ENCODE measurements around the gene MRPL40.

MRPL40 gene

GRCh38 chr22:19480789-19481188 lies 48.4 kb downstream of the MRPL40 start:
- DNase-seq: no peak

GRCh38 chr22:19482297-19482696 lies 50.0 kb downstream of the MRPL40 start:
- no peak for DNase-seq

- no peak for DNase-seq
These were observed 51.3 kb downstream of the MRPL40 start for GRCh38 chr22:19483481-19484244.

Measured in nucleus accumbens (tissue), 56 donors.